Endodermal cell (in vitro differentiated cells): Measurements from ENCODE around the gene ATP5MC2. TPM values are rescaled to one million over a fixed set of nuclear protein-coding genes. Genes with fewer than 3 reads are reported as not detected.

Experiments
- DNase-seq: peaks from one replicate; pipeline ENCODE4 v3.0.0-alpha.2; 2017
- H3K27ac ChIP-seq: 2 replicates; pipeline ENCODE4 v1.5.1; 2013; ENCODE audit warnings: mild to moderate bottlenecking, low read depth, low read length, moderate library complexity
- H3K27me3 ChIP-seq: 2 replicates; pipeline ENCODE4 v1.6.1; 2013; ENCODE audit warnings: mild to moderate bottlenecking, low read length, moderate library complexity; ENCODE audit not compliant: insufficient read depth, control insufficient read depth, poor library complexity, severe bottlenecking
- H3K36me3 ChIP-seq: 2 replicates; pipeline ENCODE4 v1.7.0; 2013; ENCODE audit warnings: mild to moderate bottlenecking, low read length, moderate library complexity; ENCODE audit not compliant: control insufficient read depth, insufficient read depth
- H3K4me1 ChIP-seq: one replicate; pipeline ENCODE4 v1.7.0; 2013; ENCODE audit warnings: low read length; ENCODE audit not compliant: control insufficient read depth, insufficient read depth
- H3K4me3 ChIP-seq: 2 replicates; pipeline ENCODE4 v1.5.1; 2013; ENCODE audit warnings: mild to moderate bottlenecking, low read length, moderate library complexity
- H3K9ac ChIP-seq: 2 replicates; pipeline ENCODE4 v1.6.1; 2013; ENCODE audit warnings: mild to moderate bottlenecking, low read length, moderate library complexity; ENCODE audit not compliant: poor library complexity, severe bottlenecking; ENCODE audit errors: extremely low read depth
- H3K9me3 ChIP-seq: 2 replicates; pipeline ENCODE4 v1.6.1; 2013; ENCODE audit warnings: mild to moderate bottlenecking, low read length, moderate library complexity; ENCODE audit not compliant: control insufficient read depth
- H3K27ac Mint-ChIP-seq: 2 replicates; pipeline ENCODE4 v1.8.0; 2020; ENCODE audit warnings: mixed read lengths
- H3K27me3 Mint-ChIP-seq: 2 replicates; pipeline ENCODE4 v1.8.0; 2021; ENCODE audit warnings: mild to moderate bottlenecking, mixed read lengths; ENCODE audit not compliant: insufficient read depth
- H3K36me3 Mint-ChIP-seq: 2 replicates; pipeline ENCODE4 v1.8.0; 2020; ENCODE audit warnings: low read depth, mixed read lengths
- H3K4me1 Mint-ChIP-seq: 2 replicates; pipeline ENCODE4 v1.8.0; 2020; ENCODE audit warnings: mixed read lengths
- H3K4me3 Mint-ChIP-seq: 2 replicates; pipeline ENCODE4 v1.8.0; 2020; ENCODE audit warnings: mild to moderate bottlenecking, moderate library complexity, mixed read lengths
- H3K9me3 Mint-ChIP-seq: 2 replicates; pipeline ENCODE4 v1.8.0; 2020; ENCODE audit warnings: mild to moderate bottlenecking, mixed read lengths
- WGBS, 2 experiments: methylation state at CpG; one replicate each; pipeline versions ENCODE4 v1.1.5 to v1.1.7; 2013; ENCODE audit warnings: missing lambda C conversion rate in 2 of 2, mixed read lengths in 1 of 2; ENCODE audit not compliant: insufficient coverage in 1 of 2, insufficient read length in 1 of 2; 5-methylcytosine and 5-hydroxymethylcytosine counted together
- total RNA-seq, 2 donors: library from RNA; stranded (reverse); fragmentation: NEBNext Ultra II Directional in 1 of 2; extraction: Animal tissue kit (Norgen Biotek cat#: 25700) in 1 of 2; gene quantifications; 2 replicates in 1 of 2; 3 replicates in 1 of 2; pipeline ENCODE4 v1.2.1, GENCODE V29; 2021
- TF ChIP-seq, protein P1 (sequence below): fragments of 200-600 bp; sonication (generic); conservative IDR thresholded peaks from 2 replicates; pipeline ENCODE4 v1.5.0; 2021; ENCODE audit warnings: antibody characterized with exemption, mild to moderate bottlenecking

Gene ATP5MC2
- total RNA-seq, 2 donors from 2014 or later: 299 to 307 TPM

DNA sequence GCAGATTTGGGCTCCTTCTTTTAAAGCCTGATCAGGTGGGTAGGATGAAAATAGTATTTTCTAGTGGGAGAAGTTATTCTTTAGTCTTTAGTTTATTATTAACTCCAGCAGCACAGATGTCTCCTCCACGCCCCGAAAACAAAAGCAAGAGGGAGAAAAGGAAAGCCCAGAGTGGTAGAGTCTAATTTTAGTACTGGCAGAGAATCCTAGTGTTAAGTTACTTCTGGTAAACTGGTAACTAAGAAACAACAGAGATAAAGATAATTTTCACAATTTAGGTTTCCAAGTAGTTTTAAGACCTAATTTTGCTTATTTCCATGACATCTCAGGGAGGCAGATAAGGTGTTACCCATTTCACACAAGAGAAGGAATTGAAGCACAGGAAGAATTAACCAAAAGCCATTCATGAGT, 16.3 kb downstream of the ATP5MC2 start:
- 90 to 100% methylated on average over 2 of the region's 2 CpGs for WGBS, 2 experiments
- no peak overlapping the region for H3K4me3 Mint-ChIP-seq
- H3K9ac ChIP-seq: peak overlapping the region; percentile 8

DNA sequence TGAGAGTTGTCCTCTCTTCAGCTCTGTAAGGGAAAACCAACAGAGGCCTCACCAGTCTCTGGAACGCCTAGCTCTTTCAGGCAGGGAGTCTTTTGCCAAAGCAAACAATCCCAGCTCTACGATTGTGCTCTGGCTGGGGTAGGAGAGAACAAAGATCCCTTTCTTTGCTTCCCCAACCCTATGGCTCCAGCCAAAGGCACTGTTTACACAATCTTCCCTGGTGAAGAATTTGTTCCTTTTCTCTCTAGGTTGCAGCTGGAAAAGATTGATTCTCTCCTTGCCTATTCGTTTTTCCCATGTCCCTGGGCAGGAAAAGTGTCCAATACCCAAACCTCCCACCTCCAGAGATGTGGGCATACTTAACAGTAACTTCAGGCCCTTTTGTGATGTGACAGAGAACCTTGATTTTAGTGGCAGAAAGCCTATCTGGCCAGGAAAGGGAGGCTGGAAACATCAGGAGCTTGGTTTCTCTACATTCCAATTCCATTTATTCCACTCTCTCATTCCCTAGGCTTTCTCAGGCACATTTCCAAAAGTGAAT, 16.8 kb downstream of the ATP5MC2 start:
- H3K9me3 ChIP-seq: no peaks in the 10 kb centered on the region
- no peak overlapping the region for H3K4me3 Mint-ChIP-seq
- H3K4me3 ChIP-seq: peak overlapping the region; percentile 7

More for the DNA sequence above, 16.3 kb downstream of the ATP5MC2 start:
- no peaks in the 10 kb centered on the region for H3K27me3 ChIP-seq
- H3K4me1 Mint-ChIP-seq: peaks cover 29% of the 10 kb centered on the region
- no peaks in the 10 kb centered on the region for H3K27me3 Mint-ChIP-seq
- H3K36me3 ChIP-seq: peaks cover 15% of the 10 kb centered on the region
- H3K4me3 ChIP-seq: peak overlapping the region; percentile 7
- peak overlapping the region; percentile 90 for H3K27ac ChIP-seq
- TF ChIP-seq, protein P1, sequence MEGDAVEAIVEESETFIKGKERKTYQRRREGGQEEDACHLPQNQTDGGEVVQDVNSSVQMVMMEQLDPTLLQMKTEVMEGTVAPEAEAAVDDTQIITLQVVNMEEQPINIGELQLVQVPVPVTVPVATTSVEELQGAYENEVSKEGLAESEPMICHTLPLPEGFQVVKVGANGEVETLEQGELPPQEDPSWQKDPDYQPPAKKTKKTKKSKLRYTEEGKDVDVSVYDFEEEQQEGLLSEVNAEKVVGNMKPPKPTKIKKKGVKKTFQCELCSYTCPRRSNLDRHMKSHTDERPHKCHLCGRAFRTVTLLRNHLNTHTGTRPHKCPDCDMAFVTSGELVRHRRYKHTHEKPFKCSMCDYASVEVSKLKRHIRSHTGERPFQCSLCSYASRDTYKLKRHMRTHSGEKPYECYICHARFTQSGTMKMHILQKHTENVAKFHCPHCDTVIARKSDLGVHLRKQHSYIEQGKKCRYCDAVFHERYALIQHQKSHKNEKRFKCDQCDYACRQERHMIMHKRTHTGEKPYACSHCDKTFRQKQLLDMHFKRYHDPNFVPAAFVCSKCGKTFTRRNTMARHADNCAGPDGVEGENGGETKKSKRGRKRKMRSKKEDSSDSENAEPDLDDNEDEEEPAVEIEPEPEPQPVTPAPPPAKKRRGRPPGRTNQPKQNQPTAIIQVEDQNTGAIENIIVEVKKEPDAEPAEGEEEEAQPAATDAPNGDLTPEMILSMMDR: no peak
- DNase-seq: no peak
- H3K27ac Mint-ChIP-seq: peak overlapping the region; percentile 93
- peaks cover 12% of the 10 kb centered on the region for H3K4me1 ChIP-seq
- peaks cover 23% of the 10 kb centered on the region for H3K36me3 Mint-ChIP-seq
- H3K9me3 Mint-ChIP-seq: no peaks in the 10 kb centered on the region
- no peaks in the 10 kb centered on the region for H3K9me3 ChIP-seq

DNA sequence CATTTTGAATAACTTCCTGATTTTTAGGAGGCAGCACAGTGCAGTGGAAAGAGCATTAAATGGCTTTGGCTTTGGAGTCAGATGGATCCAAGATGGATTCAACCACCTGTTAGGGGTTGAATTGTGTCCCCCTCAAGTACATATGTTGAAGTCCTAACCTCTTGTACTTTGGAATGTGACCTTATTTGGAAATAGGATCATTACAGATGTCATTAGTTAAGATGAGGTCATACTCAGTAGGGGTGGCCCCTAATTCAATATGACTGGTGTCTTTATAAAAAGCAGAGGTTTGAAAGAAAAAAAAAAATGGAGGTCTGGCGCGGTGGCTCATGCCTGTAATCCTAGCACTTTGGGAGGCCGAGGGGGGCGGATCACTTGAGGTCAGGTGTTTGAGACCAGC, 18.8 kb downstream of the ATP5MC2 start:
- no peak overlapping the region for H3K4me3 ChIP-seq
- TF ChIP-seq, protein P1: no peak
- no peaks in the 10 kb centered on the region for H3K36me3 ChIP-seq
- H3K27me3 ChIP-seq: no peaks in the 10 kb centered on the region
- WGBS, 2 experiments: 95 to 96% methylated on average over 4 of the region's 4 CpGs
- Mint-ChIP-seq H3K4me1 (peaks cover 29% of the 10 kb centered on the region), H3K9me3 (no peaks in the 10 kb centered on the region), H3K36me3 (peaks cover 7% of the 10 kb centered on the region), H3K4me3 (no peak overlapping the region), H3K27ac (no peak overlapping the region), H3K27me3 (no peaks in the 10 kb centered on the region)
- no peak for DNase-seq
- no peaks in the 10 kb centered on the region for H3K9me3 ChIP-seq
- H3K9ac ChIP-seq: no peak overlapping the region
- H3K27ac ChIP-seq: no peak overlapping the region
- peaks cover 12% of the 10 kb centered on the region for H3K4me1 ChIP-seq

More for the DNA sequence above, 16.8 kb downstream of the ATP5MC2 start:
- H3K36me3 Mint-ChIP-seq: peaks cover 19% of the 10 kb centered on the region
- H3K9me3 Mint-ChIP-seq: no peaks in the 10 kb centered on the region
- Histone ChIP-seq H3K27me3 (no peaks in the 10 kb centered on the region), H3K9ac (peak overlapping the region; percentile 8), H3K36me3 (peaks cover 11% of the 10 kb centered on the region), H3K27ac (peak overlapping the region; percentile 90), H3K4me1 (peaks cover 12% of the 10 kb centered on the region)
- peak overlapping the region; percentile 93 for H3K27ac Mint-ChIP-seq
- 13 to 21% methylated on average over 3 of the region's 3 CpGs for WGBS, 2 experiments
- H3K4me1 Mint-ChIP-seq: peaks cover 29% of the 10 kb centered on the region
- TF ChIP-seq, protein P1: no peak
- H3K27me3 Mint-ChIP-seq: no peaks in the 10 kb centered on the region
- peak; percentile 75 for DNase-seq
